ENCODE data around the gene TSN.

Gene TSN

DNA sequence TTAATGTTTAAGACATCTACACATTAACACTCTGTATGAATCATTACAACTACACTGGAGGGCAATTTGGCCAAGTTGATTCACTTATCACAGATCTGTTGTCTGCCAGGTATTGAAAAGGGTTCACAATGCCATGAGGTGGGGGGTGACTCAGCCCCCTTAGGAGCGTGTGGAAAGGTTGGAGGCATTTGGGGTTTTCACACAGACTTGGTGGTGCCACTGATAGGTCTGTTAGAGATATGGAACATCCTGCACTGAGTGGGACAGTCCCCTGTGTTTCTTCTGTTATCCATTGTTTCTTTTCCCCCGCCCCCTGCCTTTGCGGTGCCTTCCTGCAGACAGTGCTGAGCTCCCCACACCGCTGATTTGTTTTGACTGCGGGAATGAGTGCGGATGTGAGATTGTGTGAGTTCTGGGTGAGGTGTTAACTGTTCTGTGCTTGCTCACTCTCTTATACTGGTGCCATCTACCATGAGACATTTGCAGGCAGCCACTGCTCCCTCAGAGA, 9.3 kb upstream of the TSN start:
- no peak for DNase-seq (ENCODE audit: low read depth)

DNA sequence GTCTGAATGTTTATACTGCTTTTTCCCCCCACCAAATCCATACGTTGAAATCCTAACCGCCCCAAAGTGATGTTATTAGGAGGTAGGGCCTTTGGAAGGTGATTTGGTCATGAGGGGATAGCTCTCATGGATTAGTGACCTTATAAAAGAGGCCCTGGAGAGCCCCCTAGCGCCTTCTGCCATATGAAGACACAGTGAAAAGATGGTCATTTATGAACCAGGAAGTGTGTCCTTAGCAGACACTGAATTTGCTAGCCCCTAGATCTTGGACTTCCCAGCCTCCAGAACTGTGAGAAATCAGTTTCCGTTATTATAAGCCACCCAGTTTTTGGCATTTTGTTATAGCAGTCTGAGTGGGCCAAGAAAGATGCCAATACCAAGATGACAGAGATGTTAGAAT, 7.2 kb upstream of the TSN start:
- DNase-seq (ENCODE audit: low read depth): no peak

DNA sequence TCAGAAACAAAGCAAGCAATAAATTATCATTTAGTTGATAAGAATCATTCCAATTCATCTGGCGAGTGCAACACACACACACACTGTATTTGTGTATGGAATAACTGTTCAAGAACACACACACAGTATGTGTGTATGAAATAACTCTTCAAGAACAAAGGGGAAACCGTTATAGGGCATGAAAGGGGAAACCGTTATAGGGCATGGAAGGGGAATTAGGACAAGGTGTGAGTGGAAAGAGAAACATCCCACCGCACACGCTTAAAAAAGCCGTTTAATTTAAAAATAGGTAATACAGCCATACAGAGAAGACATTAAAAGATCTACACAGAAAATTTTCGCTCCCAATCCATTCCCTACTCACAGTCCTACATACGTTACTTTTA, 607 bp upstream of the TSN start:
- no peak for DNase-seq (ENCODE audit: low read depth)

DNA sequence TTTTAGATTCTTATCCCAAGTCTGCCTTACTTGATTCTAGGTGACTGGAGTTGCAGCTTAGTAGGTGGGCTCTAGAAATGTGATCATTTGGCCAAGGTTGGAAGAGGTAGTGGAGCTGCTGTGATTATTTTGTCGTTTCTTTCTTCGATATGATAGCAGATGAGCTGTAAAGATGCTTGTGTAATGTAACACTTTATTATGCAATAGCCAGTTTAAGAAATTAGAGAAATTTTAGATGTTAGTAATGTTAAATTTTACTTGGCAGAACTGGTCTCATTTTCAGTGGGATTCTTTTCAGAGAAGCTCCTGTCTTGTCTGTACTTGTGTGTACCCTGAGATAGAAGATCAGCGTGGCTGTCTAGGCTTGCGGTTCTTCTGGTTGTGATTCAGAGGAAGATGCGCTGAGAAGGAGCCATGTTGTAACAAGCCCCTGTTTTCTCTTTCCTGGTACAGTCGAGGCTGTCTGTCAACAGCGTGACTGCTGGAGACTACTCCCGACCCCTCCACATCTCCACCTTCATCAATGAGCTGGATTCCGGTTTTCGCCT, 9.3 kb downstream of the TSN start:
- no peak for DNase-seq (ENCODE audit: low read depth)

DNA sequence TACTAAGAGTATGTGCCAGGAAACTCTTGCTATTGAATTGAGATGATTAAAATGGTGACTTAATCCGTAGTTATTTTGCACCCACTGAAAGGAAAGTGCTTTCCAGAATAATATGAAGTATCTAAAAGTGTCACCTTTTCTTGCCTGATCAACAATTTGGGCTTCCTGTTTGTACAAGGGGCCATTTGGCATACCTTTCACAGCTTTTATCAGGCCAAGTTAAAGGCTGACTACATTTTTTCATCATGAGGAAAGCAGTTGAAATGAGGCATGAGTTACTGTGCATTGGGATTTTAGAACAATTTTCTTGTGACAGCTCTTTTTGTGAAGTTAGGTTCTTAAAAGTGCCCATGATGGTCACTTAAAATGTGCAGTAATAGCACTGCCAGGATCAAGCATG, 11.2 kb downstream of the TSN start:
- no peak for DNase-seq (ENCODE audit: low read depth)

DNA sequence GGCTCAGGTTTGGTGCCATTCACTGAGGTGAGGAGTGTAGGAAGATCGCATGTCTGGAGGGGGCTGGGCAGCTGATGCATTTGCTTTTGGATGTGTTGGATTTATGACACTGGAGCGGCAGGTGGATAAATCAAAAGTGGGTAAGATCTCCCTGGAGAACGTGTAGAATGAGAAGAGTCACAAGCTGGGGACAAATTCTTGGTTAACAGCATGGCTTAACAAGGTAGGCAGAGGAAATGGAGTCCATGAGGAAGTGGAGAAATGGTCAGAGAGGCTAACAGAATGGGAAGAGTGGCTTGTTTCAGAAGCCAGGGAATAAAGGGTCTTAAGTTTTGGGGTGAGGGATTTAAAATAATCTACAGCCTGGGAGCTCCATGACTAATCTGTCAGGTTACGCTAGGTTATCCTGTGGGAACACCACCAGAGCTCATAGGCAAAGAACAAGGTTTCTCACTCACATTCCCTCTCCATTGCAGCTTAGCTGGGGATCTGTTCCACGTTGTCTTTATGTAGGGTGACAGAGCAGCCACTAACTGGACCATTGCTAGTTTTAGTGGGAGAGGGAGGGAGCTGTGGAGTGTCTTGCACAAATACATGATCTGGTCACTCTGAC, 12.8 kb downstream of the TSN start:
- DNase-seq (ENCODE audit: low read depth): no peak

DNA sequence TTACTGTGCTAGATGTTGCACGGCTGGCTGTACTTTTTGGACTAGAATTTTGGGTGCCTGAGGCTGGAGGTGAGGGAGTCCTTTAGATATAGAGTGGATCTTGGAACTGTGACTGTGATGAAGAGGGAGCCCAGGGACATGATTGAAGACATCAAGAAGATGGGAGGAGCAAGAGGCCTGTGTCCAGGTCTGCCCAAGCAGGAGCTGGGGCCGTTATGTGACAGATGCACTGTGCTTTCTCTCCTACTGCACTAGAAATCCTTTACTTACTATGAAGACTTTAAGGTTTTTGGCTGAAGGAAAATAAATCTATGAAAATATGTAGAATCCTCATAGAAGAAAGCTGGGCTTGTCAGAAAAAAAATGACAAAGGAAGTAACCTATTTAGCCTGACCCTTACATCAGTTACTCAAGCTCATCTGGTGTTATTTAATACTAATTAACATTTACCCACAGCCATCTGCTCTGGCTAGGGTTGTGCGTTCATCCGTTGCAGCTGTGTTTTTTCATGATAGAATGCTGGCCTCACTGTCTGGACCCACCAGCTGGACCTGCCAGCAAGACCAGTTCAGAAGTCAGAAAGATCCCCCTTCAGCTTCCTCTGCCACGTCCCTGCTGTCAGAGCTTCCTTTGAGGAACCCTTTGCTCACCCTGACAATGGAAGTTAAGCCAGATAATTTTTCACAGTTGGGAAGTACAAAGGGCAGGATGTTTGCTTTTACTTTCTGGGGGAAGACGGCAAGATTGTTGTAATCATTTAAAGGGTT, 16.7 kb downstream of the TSN start:
- no peak for DNase-seq (ENCODE audit: low read depth)

DNA sequence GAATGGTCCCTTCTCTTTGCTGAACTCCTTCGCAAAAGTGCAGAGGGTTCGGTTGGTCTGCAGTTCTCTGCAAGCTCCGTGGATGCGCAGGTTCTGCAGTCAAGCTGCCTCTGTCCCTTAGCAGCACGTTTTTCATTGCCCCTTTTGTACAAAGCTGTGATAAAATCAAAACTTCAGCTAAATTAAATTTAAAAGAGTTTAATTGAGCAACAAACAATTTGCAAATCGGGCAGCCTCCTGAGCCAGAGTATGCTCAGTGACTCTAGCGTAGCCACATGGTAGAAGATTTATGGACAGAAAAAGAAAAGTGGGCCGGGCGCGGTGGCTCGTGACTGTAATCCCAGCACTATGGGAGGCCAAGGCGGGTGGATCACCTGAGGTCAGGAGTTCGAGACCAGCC, 18.8 kb downstream of the TSN start:
- DNase-seq (ENCODE audit: low read depth): no peak

DNA sequence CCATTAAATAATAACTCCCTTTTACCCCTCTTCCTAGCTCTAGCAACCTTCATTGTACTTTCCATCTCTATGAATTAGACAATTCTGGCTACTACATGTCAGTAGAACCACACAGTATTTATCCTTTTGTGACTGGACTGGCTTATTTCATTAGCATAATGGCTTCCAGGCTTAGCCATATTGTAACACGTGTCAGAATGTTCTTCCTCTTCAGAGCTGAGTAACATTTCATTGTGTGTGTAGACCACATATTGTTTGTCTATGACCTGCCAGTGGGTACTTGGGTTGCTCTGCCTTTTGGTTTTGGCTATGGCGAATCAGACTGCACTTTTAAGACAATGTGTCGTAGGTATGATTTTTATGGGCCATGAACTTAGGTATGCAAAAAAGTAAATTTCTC, 20.9 kb downstream of the TSN start:
- DNase-seq (ENCODE audit: low read depth): no peak

DNA sequence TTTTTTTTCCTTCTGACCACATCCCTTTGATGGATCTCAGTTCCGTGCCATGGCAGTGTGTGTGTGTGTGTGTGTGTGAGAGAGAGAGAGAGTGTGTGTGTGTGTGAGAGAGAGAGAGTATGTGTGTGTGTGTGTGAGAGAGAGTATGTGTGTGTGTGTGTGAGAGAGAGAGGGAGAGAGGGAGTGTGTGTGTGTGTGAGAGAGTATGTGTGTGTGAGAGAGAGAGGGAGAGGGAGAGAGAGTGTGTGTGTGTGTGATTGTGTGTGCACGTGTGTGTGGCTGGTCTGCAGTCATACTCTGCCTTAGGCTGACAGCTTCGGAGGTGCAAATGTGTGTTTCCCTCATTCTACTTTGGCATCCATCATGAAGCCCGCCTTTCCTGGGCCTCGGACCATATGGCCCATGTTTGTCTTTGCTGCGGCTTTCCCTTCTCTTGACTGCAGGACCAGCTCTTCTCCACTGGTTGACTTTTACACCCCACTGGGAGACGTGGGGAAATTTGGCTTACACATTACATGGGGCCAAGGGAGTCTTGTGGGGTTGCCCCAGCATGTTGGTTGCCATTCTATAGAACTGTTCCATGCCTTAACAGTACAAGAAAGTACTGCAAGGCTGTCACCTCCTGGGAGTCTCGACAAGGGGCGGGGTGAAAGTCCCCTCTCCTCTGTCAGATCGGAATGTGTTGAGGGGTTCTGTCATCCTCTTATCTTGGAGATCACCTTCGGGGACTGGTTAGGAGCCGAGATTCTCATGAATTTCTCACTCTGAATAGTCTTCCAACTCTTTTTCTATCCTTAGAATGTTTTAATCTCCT, 21.6 kb downstream of the TSN start:
- DNase-seq (ENCODE audit: low read depth): no peak

DNA sequence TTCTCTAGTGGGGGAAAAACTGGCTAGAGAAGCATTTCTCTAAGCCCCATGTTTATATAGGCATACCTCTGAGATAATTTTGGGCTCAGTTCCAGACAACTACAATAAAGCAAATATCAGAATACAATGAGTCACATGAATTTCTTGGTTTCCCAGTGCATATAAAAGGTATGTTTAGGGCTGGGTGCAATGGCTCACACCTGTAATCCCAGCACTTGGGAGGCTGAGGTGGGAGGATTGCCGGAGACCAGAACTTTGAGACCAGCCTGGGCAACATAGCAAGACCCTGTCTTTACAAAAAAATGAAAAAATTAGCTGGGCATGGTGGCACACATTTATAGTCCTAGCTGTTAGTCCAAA, 22.2 kb downstream of the TSN start:
- DNase-seq (ENCODE audit: low read depth): peak; percentile 57

DNA sequence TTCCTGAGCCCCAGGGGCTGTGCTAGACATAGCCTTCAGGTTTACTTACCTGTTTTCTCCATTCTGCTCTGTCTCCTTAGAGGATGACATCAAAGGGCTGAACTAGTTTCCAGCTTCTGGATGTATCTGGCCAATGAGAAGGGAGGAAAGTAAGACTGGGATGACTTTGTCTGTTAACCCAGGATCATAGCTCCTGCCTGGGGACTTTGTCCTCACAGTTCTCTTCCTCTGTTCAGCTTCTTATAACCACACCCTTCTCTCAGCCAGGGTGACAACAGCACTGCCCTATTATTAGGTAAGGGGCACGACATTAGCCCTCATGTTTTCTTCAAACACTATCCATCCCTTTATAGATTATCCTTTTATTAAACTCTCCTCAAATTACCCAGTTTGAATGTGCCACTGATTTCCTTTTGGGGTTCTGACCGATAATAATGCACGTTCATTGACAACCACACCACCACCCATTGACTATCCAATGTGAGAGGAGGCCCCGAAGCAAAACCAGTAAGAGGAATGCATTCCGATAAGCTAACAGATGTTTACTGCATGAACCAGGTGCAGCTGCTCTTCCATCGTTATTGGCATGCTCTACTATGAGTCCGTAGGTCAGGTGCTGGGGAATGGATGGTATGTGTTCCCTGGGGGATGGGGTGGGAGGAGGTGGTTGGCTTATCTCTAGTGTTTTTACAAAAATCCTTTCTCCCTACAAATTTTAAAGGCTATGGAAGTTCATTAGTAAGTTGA, 23.5 kb downstream of the TSN start:
- DNase-seq (ENCODE audit: low read depth): no peak

DNA sequence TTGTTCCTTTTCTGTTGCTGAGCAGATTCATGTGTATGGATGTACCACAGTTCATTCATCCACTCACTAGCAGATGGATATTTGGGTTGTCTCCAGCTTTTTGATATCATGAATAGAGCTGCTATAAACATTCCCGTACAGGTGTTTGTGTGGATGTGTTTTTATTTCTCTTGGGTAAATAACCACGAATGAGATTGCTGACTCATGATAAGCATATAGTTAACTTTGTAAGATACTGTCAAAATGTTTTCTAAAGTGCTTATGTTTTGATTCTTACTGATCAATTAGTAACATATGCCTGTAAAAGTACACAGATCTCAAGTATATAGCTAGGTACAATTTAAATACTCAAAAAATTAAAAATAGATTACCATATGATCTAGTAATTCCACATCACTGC, 27.7 kb downstream of the TSN start:
- no peak for DNase-seq (ENCODE audit: low read depth)

DNA sequence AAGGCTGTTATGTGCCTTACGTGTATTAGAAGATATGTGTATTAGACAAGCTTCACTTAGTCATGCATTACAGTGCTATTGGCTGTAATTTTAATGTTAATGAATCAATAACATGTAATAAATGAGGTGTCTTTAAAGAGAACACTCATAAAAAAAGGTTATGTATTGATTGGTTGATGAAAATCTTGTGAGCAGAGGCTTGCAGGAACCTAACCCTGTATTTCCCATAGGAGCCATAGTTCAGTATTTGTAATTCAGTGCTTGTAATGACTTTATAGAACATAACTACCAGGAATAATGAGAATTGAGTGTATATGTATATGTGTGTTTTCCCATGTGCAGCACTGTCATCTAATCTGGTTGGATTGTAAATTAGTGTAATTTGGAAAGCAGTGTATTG, 33.2 kb downstream of the TSN start:
- no peak for DNase-seq (ENCODE audit: low read depth)

DNA sequence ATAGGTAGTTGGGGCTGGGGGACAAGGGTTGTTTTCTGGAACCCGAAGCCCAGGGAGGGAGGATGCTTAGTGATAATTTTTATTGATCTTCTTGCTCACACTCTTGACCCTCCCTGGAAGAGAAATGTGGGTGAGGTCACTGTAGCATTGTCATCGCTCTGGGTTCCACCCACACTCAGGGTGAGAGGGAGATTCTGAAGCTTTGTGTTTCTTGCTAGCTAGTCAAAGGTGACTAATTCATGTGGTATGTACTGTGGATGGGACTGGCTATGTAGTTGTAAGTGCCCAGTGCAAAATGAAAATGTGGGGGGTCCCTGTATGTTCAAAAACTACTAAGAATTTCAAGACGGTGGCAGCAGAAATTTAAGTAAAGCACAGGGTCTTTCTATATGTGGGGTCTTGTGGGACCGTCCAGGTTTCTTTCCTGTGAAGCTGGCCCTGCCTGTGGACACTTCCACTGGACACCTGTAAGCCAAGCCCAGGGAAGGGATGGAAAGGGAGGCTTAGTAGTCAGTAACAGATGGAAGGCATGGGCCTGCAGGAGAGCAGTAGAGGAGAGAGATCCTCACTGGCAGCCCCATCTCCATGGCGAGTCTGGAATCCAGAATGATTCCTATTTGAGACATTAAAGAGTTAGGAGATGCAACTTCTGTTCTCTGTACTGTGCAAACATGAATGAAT, 35.0 kb downstream of the TSN start:
- peak; percentile 91 for DNase-seq (ENCODE audit: low read depth)

DNA sequence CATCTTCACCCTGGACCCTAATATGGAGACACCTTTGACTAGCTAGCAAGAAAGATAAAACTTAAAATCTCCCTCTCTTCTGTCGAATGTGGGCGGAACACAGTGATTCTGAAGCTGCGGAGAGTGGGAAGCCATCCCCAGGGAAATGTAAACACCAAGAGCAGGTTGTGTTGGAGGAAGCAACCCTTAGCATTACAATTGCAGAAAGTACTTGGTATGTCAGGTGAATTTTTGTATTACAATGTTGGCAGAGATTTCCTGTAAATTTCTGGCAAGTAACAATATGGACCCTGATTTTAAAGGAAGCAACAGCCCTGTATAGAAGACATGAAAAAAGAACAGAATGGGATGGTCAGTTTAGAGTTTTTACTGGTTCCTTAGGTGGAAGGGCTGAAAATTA, 35.8 kb downstream of the TSN start:
- no peak for DNase-seq (ENCODE audit: low read depth)

DNA sequence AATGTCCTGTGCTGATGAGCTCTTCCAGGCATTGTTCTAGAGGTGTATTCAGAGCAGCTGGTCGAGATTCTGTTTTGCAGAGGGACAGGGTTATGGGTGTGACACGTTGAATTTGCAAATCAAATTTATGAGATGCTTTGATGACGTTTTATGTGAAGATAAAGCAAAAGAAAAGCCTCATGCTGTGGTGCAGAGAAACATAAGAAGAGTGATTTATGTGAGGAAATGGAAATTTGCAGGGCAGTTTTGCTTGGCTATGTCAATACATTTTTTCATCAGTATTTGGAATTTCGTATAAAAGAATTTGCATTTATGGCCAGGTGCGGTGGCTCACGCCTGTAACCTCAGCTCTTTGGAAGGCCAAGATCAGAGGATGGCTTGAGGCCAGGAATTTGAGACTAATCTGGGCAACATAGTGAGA, 36.4 kb downstream of the TSN start:
- DNase-seq (ENCODE audit: low read depth): no peak

DNA sequence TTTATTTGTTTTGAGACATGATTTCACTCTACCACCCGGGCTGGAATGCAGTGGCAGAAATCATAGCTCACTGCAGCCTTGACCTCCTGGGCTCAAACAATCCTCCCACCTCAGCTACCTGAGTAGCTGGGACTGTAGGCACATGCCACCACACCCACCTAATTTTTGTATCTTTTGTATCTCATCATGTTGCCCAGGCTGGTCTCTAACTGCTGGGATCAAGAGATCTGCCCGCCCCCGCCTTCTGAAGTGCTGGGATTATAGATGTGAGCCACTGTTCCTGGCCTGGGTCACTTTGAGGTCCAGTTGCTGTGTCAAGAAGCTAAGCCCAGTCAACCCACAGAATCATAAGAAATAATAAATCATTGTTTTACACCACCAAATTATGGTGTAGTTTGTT, 38.4 kb downstream of the TSN start:
- DNase-seq (ENCODE audit: low read depth): no peak

DNA sequence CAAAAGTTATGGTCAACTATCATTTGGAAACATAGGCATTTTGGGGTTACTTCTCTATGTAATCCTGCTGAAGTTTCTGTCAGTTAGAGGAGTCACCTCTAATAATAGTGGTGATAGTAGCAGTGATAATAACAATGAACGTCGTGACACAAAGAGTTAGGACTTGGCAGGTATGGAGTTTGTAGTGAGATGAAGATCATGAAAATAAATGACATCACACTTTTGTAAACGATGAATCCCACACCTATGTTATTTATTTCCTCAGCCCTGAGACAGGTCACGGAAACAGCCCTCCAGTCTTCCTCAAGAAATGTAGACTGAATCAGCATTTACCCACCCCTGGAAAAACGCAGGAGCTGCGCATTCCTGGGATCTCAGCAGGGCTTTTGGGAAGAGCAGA, 38.8 kb downstream of the TSN start:
- no peak for DNase-seq (ENCODE audit: low read depth)

DNA sequence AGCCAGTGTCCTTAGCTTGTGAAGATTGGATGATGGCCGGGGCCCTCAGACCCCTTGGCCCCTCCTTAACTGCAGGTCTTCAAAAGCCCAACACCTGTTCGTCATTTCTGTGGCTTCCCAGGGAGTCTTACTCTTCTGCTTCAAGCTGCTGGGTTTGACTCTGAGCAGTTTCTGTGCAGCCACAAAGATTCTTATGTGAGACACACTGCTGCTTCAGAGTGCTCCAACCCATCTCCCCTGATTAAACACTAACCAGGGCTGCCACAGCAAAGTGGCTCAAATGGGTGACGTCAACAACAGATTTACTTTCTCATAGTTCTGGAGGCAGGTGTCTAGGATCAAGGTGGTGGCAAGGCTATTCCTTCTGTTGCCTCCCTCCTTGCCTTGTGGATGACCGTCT, 40.8 kb downstream of the TSN start:
- DNase-seq (ENCODE audit: low read depth): no peak

DNA sequence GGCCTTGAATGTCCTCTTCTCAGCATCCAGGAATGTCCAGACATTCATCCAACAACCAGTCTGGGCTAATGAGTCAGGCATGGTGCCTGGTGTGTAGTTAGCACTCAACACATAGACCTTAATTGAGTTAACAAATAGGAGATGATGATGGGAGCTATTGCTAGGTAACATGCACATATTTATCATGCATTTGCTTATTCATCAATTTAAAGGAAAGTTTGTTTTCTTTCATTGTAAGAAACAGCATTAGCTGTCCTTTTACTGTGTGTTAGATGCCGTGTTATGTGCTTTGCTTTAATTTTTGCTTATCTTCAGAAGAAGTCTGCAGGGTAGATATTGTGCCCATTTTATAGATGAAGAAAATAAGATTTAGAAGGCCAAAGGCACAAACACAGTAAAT, 43.2 kb downstream of the TSN start:
- DNase-seq (ENCODE audit: low read depth): no peak

DNA sequence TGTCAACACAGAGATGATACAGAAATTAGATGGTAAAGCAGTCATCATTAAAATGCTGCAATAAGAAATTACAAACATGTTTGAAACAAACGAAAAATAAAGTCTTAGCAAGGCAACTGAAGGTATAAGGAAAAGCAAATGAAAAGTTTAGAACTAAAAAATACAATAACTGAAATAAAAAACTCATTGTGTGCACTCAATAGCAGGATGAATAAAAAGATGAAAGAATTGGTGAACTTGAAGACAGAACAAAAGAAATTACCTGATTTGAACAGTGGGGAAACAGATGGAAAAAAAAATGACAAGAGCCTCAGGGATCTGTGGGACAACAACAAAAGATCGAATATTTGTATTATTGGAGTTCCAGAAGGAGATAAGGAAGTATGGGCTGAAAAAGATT, 46.5 kb downstream of the TSN start:
- no peak for DNase-seq (ENCODE audit: low read depth)
